Spleen (tissue), 11 donors: ENCODE results near the gene MMP17. TPM values are rescaled to one million over a fixed set of nuclear protein-coding genes. Genes with fewer than 3 reads are reported as not detected.

Experiments used
- DNase-seq: peaks from one replicate; pipeline ENCODE4 v3.0.0-alpha.2; 2020
- H3K27ac ChIP-seq, 8 donors: fragments of 200-600 bp; sonication (generic) in 7 of 8; 1 replicate in 4 of 8; 2 replicates in 4 of 8; pipeline versions ENCODE4 v1.5.0 to v1.8.0; 2016 to 2021; ENCODE audit warnings: inconsistent platforms in 4 of 8, mild to moderate bottlenecking in 4 of 8, moderate library complexity in 1 of 8
- H3K27me3 ChIP-seq, 7 donors: fragments of 200-600 bp; sonication (generic) in 6 of 7; replicated peaks in 1 of 7; 1 replicate in 4 of 7; 2 replicates in 3 of 7; pipeline versions ENCODE4 v1.5.0 to v1.8.0; 2016 to 2021; ENCODE audit warnings: inconsistent platforms in 3 of 7, mild to moderate bottlenecking in 1 of 7
- H3K36me3 ChIP-seq, 6 donors: fragments of 200-600 bp; sonication (generic) in 5 of 6; 1 replicate in 4 of 6; 2 replicates in 2 of 6; pipeline versions ENCODE4 v1.5.0 to v1.8.0; 2016 to 2021; ENCODE audit warnings: inconsistent platforms in 2 of 6
- H3K4me1 ChIP-seq, 6 donors: fragments of 200-600 bp; sonication (generic) in 5 of 6; 1 replicate in 3 of 6; 2 replicates in 3 of 6; pipeline versions ENCODE4 v1.5.0 to v1.8.0; 2016 to 2021; ENCODE audit warnings: inconsistent platforms in 3 of 6
- H3K4me3 ChIP-seq, 8 donors: fragments of 200-600 bp; sonication (generic) in 7 of 8; 1 replicate in 4 of 8; 2 replicates in 4 of 8; pipeline versions ENCODE4 v1.5.0 to v1.8.0; 2016 to 2021; ENCODE audit warnings: inconsistent platforms in 4 of 8, mild to moderate bottlenecking in 4 of 8, moderate library complexity in 2 of 8
- H3K9me3 ChIP-seq, 8 donors: fragments of 200-600 bp; sonication (generic) in 7 of 8; 1 replicate in 4 of 8; 2 replicates in 4 of 8; pipeline versions ENCODE4 v1.5.0 to v1.8.0; 2016 to 2021; ENCODE audit warnings: inconsistent platforms in 4 of 8
- CTCF ChIP-seq, 11 experiments: fragments of 200-600 bp in 7 of 11; fragments of 450-650 bp in 4 of 11; sonication (generic) in 4 of 11; IDR thresholded peaks in 8 of 11; conservative IDR thresholded peaks in 3 of 11; 1 replicate in 7 of 11; 2 replicates in 4 of 11; pipeline versions ENCODE4 v1.4.0 to v1.8.0; 2016 to 2021; ENCODE audit warnings: antibody characterized with exemption in 11 of 11, inconsistent platforms in 4 of 11, mild to moderate bottlenecking in 1 of 11
- POLR2A ChIP-seq, 3 donors: fragments of 450-650 bp; IDR thresholded peaks; one replicate each; pipeline ENCODE4 v1.5.1; 2017; ENCODE audit warnings: antibody characterized with exemption in 3 of 3, mild to moderate bottlenecking in 1 of 3
- POLR2AphosphoS5 ChIP-seq, 3 donors: sonication (generic); formaldehyde crosslinking; IDR thresholded peaks; one replicate each; pipeline ENCODE4 v1.5.1; 2017; ENCODE audit warnings: antibody characterized with exemption in 3 of 3
- WGBS, 5 donors: extraction: QIAGEN DNeasy Blood & Tissue Kit in 3 of 5; methylation state at CpG; one replicate each; pipeline versions ENCODE4 v1.1.5 to v1.1.7; 2013 to 2018; 5-methylcytosine and 5-hydroxymethylcytosine counted together
- intact Hi-C: fragments of 100-400 bp; cut with DNase I; formaldehyde crosslinking; loops from one replicate; pipeline ENCODE4 v1.15.0; 2023; ENCODE audit warnings: low total_unique reads
- polyA plus RNA-seq, 3 donors: library from polyadenylated mRNA; stranded (reverse); fragments of 200-250 nt; gene quantifications; one replicate each; pipeline ENCODE4 v1.2.1, GENCODE V29; 2013
- total RNA-seq, 7 donors: library from RNA; depleted of rRNA in 3 of 7; stranded (reverse); fragments of >200 nt in 3 of 7; fragmentation: NEBNext Ultra II Directional in 4 of 7; extraction: Animal tissue kit (Norgen Biotek cat#: 25700) in 4 of 7; gene quantifications; one replicate each; pipeline versions ENCODE4 v1.1.0 to v1.2.1, GENCODE V29; 2016 to 2021
- donor health status: healthy with polysubstance abuse.
- donor health status: DM: no; HTN: no; CAD: no; lungs with moderate emphysema.
- donor health status: DM: no; HTN: no; CAD: no.
- donor health status: Bipolar disorder and iron deficiency.
- donor health status: healthy.
- donor health status: DM: no; HTN: no; CAD: no.
- donor health status: DM: yes; HTN: yes; CAD: no.

MMP17 gene
- total and polyA plus RNA-seq, 10 donors, result 1.4 to 8.4 (median 3.5) TPM

GRCh38 chr12:131863711-131864396 lies 35.7 kb downstream of the MMP17 start:
- H3K36me3 ChIP-seq, result no peaks in the 10 kb centered on the region
- peaks cover 0 to 42% (median 11%) of the 10 kb centered on the region in 6 donors for H3K4me1 ChIP-seq
- no peak for DNase-seq
- TF ChIP-seq CTCF (IDR thresholded peaks at IDR 0.05 in 8 of 11, conservative IDR thresholded peaks at IDR 0.05 in 3 of 11) (no peak), POLR2A (IDR thresholded peaks at IDR 0.05) (no peak), POLR2AphosphoS5 (IDR thresholded peaks at IDR 0.05) (no peak)
- intact Hi-C loops, result no loop called here
- no peaks in the 10 kb centered on the region for H3K9me3 ChIP-seq
- H3K4me3 ChIP-seq, result no peak overlapping the region
- 74 to 91% (median 82%) methylated on average over 9 to 24 of the region's 24 CpGs for WGBS, 5 donors
- peaks cover 0 to 16% (median 0%) of the 10 kb centered on the region in 7 donors for H3K27me3 ChIP-seq
- no peak overlapping the region for H3K27ac ChIP-seq

GRCh38 chr12:131864469-131864868 lies 36.3 kb downstream of the MMP17 start:
- peaks cover 0 to 42% (median 11%) of the 10 kb centered on the region in 6 donors for H3K4me1 ChIP-seq
- intact Hi-C loops, result no loop called here
- H3K36me3 ChIP-seq, result no peaks in the 10 kb centered on the region
- H3K4me3 ChIP-seq, result no peak overlapping the region
- 85 to 94% (median 91%) methylated on average over 8 of the region's 8 CpGs for WGBS, 5 donors
- no peaks in the 10 kb centered on the region for H3K9me3 ChIP-seq
- H3K27ac ChIP-seq, result no peak overlapping the region
- DNase-seq, result no peak
- H3K27me3 ChIP-seq, result peaks cover 0 to 16% (median 0%) of the 10 kb centered on the region in 7 donors
- TF ChIP-seq POLR2A (IDR thresholded peaks at IDR 0.05) (no peak), POLR2AphosphoS5 (IDR thresholded peaks at IDR 0.05) (no peak), CTCF (IDR thresholded peaks at IDR 0.05 in 8 of 11, conservative IDR thresholded peaks at IDR 0.05 in 3 of 11) (no peak)

- Histone ChIP-seq H3K4me1 (peaks cover 0 to 47% (median 11%) of the 10 kb centered on the region in 6 donors), H3K27me3 (peaks cover 0 to 16% (median 0%) of the 10 kb centered on the region in 7 donors), H3K4me3 (no peak overlapping the region), H3K36me3 (no peaks in the 10 kb centered on the region), H3K9me3 (no peaks in the 10 kb centered on the region), H3K27ac (no peak overlapping the region)
- TF ChIP-seq POLR2A (IDR thresholded peaks at IDR 0.05) (no peak), POLR2AphosphoS5 (IDR thresholded peaks at IDR 0.05) (no peak), CTCF (IDR thresholded peaks at IDR 0.05 in 8 of 11, conservative IDR thresholded peaks at IDR 0.05 in 3 of 11) (no peak)
- intact Hi-C loops, result no loop called here
- WGBS, 5 donors, result 83 to 93% (median 89%) methylated on average over 19 to 20 of the region's 20 CpGs
- DNase-seq, result no peak
Measured at GRCh38 chr12:131865180-131865875, 37.1 kb downstream of the MMP17 start.

GRCh38 chr12:131867471-131867870 lies 39.3 kb downstream of the MMP17 start:
- peaks cover 0 to 10% (median 0%) of the 10 kb centered on the region in 7 donors for H3K27me3 ChIP-seq
- intact Hi-C loops, result no loop called here
- no peak for DNase-seq
- no peaks in the 10 kb centered on the region for H3K9me3 ChIP-seq
- H3K36me3 ChIP-seq, result no peaks in the 10 kb centered on the region
- H3K4me3 ChIP-seq, result no peak overlapping the region
- TF ChIP-seq POLR2AphosphoS5 (IDR thresholded peaks at IDR 0.05) (no peak), CTCF (IDR thresholded peaks at IDR 0.05 in 8 of 11, conservative IDR thresholded peaks at IDR 0.05 in 3 of 11) (no peak), POLR2A (IDR thresholded peaks at IDR 0.05) (no peak)
- 57 to 90% (median 71%) methylated on average over 10 of the region's 10 CpGs for WGBS, 5 donors
- peak overlapping the region in 1 of 8 donors; percentile 23 for H3K27ac ChIP-seq
- H3K4me1 ChIP-seq, result peaks cover 0 to 38% (median 3%) of the 10 kb centered on the region in 6 donors
